Muscle of back (tissue), 11 donors: ENCODE results near the gene MPP3. TPM values are rescaled to one million over a fixed set of nuclear protein-coding genes. Genes with fewer than 3 reads are reported as not detected.
"Not testable (repeated sequence)": the region's sequence is repeated elsewhere in the genome, so short reads cannot be mapped to it uniquely, and the experiment has no call there.

ENCODE experiments used
- DNase-seq, 3 donors: peaks; one replicate each; pipeline versions ENCODE4 v3.0.0 to v3.0.0-alpha.2; 2013
- polyA plus RNA-seq, 10 donors: library from polyadenylated mRNA; unstranded; fragments of 120-200 nt; gene quantifications; one replicate each; pipeline ENCODE4 v1.2.1, GENCODE V29; 2013; ENCODE audit not compliant: insufficient read length in 10 of 10

Gene MPP3
- polyA plus RNA-seq, 10 donors = 2.4 to 8.0 (median 4.6) TPM

DNA sequence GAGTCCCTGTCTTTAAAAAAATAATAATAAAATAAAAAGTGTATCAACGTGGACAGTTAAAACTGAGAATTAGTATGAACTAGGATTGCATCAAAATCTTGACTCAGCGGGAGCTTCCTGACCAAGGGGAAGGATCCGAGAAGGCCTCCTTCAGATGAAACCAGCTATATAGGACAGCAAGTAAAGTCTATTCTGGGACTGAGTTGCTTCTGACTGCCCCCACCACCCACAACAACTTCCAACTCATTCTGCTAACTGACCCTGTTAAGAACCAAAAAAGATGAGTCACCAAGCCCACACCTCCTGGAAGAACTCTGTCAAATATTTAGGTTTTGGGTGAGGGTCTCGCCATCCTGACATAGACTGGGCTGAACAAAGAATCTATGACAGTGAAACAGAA is 24.9 kb downstream of the MPP3 start:
- no peak for DNase-seq

DNA sequence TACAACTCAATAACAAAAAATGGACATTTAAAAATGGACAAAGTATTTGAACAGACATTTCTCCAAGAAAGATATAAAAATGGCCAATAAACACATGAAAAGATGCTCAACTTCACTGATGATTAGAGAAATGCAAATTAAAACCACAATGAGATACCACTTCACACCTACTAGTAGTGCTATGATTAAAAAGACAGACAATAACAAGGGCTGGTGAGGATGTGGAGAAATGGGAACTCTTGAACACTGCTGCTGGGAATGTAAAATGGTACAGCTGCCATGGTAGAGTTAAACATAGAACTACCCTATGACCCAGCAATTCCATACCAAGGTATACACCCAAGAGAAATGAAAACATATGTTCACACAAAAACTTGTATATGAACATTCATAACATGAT is 27.8 kb downstream of the MPP3 start:
- DNase-seq = no peak

- no peak for DNase-seq
Measured at GRCh38 chr17:43803758-43804157, 29.2 kb downstream of the MPP3 start.

GRCh38 chr17:43801844-43802243 is 31.1 kb downstream of the MPP3 start:
- no peak for DNase-seq

DNA sequence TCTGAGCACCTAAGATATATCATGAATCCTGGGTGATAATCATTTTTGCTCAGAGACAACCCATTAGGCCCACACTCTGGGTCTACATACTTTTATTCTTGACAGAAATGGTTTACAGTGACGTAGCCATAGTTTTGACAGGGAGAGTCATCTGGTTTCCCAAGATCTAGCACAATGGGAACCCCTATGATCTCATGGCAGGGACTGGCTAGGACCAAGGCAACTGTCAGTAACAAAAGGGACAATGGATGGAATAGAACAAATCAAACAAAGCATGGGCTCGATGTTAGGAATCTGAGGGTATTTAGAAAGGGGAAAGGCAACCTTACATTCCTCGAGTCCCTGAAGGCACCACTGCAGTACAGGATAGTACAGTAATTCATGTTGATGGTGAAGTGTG is 32.2 kb downstream of the MPP3 start:
- DNase-seq = no peak

- DNase-seq = no peak
Measured at GRCh38 chr17:43799047-43799446, 33.9 kb downstream of the MPP3 start.

- not testable (repeated sequence) for DNase-seq
Measured at GRCh38 chr17:43798024-43798423, 34.9 kb downstream of the MPP3 start.

DNA sequence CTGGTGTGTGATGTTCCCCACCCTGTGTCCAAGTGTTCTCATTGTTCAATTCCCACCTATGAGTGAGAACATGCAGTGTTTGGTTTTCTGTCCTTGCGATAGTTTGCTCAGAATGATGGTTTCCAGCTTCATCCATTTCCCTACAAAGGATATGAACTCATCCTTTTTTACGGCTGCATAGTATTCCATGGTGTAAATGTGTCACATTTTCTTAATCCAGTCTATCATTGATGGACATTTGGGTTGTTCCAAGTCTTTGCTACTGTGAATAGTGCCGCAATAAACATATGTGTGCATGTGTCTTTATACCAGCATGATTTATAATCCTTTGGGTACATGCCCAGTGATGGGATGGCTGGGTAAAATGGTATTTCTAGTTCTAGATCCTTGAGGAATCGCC is 40.3 kb downstream of the MPP3 start:
- not testable (repeated sequence) for DNase-seq

DNA sequence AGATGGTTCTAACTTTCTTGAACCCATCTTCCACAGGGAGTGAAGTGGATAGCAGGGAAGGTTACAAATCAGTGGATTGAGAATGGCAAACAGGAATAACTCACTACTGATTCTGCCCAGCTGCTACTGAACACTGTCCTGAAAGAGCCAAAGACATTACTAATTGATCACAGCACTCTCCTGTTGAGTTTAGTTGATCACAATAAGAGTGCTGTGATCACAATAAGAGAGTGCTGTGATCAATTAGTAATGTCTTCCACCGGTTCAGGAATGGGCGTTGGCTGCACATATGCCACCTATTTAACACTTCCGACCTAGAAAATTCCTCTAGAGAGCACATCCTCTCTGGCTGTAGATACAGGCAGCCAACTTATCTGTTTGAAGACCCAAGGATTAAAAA is 41.4 kb downstream of the MPP3 start:
- peak in 1 of 3 donors; percentile 32 for DNase-seq

GRCh38 chr17:43790311-43790940 is 42.5 kb downstream of the MPP3 start:
- no peak for DNase-seq

DNA sequence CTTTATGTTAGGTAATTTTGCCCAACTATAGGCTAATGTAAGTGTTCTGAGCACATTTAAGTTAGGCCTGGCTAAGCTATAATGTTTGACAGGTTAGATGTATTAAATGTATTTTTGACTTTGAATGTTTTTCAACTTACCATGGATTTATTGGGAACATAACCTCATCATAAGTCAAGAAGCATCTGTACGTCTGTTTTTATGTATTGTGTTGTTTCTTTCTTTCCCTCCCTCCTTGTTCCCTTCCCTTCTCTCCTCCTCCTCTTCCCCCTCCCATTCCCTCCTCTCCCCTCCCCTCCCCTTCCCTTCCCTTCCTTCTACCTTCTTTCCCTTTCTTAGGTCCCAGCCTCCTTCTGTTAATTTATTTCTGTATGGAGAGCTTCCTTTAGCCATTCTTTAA is 43.5 kb downstream of the MPP3 start:
- DNase-seq = no peak

- DNase-seq = no peak
Measured at GRCh38 chr17:43788540-43788939, 44.4 kb downstream of the MPP3 start.

GRCh38 chr17:43787728-43788127 is 45.2 kb downstream of the MPP3 start:
- DNase-seq = no peak

DNA sequence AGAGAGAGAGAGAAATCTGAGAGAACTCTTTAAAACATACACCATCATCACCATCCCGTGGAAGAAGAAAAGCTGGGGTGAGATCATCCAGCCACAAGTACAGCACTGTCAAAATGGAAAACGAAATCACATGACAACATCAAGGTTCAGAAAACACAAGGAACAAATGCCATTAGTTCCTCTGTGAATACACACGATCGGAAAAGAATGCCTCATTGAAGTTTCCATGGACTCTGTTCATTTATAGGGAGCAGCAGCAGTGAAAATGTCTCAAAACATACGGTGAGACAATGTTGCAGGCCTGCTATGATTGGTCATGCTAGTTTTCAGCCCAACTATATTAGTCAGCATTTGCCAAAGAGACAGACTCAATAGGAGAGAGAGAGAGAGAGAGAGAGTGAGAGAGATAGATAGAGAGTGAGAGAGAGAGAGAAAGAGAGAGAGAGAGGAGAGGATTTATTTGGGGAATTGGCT is 48.3 kb downstream of the MPP3 start:
- DNase-seq = peak; percentile 50 to 59 (median 57)

GRCh38 chr17:43784068-43784467 is 48.9 kb downstream of the MPP3 start:
- peak in 1 of 3 donors; percentile 80 for DNase-seq

DNA sequence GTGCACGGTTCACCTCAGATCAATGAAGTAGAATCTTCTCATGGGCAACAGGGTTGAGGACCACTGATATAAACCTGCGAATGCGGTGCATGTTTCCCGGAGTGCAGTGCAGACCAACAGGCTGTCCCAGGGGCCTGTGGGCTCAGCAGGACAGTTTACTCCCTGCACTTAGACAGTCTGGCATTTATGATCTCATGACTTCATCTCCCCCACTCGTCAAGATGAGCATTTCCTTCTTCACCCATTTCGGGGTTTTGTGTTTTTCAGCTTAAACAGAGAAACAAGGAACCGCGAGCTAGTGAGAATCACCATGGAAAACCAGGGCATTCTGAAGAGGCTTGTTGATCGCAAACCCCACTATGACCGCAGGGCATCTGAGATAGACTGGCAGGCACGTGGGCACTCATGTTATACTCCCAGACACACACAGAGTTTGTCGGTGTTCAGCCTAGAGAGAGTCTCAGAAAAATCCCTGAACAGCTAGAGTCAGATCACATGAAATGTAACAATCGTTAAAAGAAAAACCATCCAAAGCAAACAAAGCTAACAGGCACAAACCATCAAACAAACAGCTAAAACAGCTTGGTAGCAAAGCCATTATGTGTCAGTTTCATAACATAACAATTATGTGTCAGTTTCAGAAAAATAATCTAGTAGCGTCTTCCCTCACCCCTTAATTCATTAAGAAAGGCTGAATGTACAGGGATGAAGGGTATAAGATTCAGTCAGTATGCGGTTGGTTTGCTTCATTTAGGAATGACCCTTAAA is 49.8 kb downstream of the MPP3 start:
- no peak for DNase-seq

DNA sequence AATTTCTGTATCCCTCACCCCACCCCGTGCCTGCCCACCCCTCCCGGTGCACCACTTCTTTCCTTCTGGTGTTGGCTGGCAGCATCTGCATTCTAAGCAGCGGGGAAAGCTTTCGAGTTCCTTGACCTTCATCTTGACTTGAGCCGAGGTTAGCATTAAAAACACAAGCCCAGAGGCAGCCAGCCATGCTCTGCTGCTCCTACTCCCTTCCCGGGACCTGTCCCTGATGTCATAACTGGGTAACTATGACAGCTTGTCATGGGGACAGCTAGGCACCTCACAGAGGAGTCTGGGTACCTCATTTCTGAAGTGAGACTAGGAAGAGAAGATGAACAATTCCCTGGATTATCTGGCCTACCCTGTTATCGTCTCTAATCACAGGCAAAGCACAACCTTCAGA is 52.8 kb downstream of the MPP3 start, which contains the start of gene CFAP97D1:
CFAP97D1 (plus strand) TSS at position 301 of the 400 bp plus-strand sequence; CDS start at position 329, 28 bp downstream.
- DNase-seq = no peak

- DNase-seq = no peak
Measured at GRCh38 chr17:43779145-43780125, 53.5 kb downstream of the MPP3 start.

DNA sequence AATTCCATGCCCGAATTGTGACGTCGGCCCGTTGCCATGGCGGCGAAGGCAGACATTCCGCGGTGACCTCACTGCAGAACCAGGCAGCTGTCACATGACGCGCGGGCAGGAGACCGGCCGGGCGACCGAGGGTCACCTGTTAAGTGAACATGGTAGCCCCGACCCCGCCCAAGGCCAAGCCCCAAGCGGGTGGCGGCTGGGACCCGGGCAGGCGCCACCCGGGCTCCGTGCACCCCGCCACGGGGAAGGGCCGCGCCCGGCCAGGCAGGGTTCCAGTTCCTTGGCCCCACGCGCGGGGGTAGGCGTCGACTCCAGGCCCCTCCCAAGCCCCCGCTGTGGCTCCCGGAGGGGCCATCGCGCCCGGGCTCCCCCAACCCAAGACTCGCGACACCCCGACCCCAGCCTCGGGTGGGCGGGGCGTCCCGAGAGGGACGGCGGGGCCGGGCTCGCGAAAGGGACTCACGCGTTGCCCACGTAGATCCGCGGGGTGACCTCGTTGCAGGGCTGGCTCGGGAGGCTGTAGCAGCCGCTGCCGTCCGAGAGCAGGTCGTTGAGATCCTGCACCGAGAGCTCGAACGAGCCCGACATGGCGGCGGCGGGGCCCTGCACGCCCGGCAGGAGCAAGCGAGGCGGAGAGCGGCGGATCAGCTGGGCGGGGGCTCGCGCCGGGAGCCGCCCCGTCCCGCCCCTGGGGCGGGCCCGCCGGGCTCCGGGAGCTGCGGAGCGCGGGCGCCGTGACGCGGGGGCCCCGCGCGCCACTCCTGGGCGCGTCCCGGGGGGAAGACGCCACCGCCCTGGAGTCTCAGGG is 54.4 kb downstream of the MPP3 start, which contains the start of gene DUSP3:
DUSP3 (minus strand) TSS at position 641 of the 808 bp plus-strand sequence; CDS start at position 588, 53 bp downstream.
- DNase-seq = peak; percentile 83 to 95 (median 92)

- no peak for DNase-seq
Measured at GRCh38 chr17:43774304-43775250, 58.4 kb downstream of the MPP3 start.
